Retinal pigment epithelial cell (primary cell): ENCODE results near the gene ABCA9.

Experiments used
- DNase-seq: peaks from one replicate; pipeline ENCODE4 v3.0.0-alpha.2; 2010; ENCODE audit warnings: low read depth
- H3K4me3 ChIP-seq: 2 replicates; pipeline ENCODE4 v1.5.1; 2011; ENCODE audit warnings: mild to moderate bottlenecking, low read length, control low read depth, moderate library complexity
- CTCF ChIP-seq: conservative IDR thresholded peaks from 2 replicates; pipeline ENCODE4 v1.5.1; 2011; ENCODE audit warnings: low read depth, low read length, control low read depth, inconsistent platforms

The ABCA9 gene

GRCh38 chr17:68987966-68988365 is 72.8 kb downstream of the ABCA9 start:
- H3K4me3 ChIP-seq, result no peak overlapping the region
- DNase-seq, result no peak
- TF ChIP-seq CTCF, result no peak

GRCh38 chr17:68981288-68981687 is 79.4 kb downstream of the ABCA9 start:
- no peak overlapping the region for H3K4me3 ChIP-seq
- DNase-seq, result peak; percentile 2
- TF ChIP-seq CTCF, result no peak

GRCh38 chr17:68973098-68973846 is 87.5 kb downstream of the ABCA9 start:
- no peak for DNase-seq
- H3K4me3 ChIP-seq, result no peak overlapping the region
- no peak for TF ChIP-seq CTCF

- no peak overlapping the region for H3K4me3 ChIP-seq
- TF ChIP-seq CTCF, result peak; percentile 75
- DNase-seq, result no peak
Measured at GRCh38 chr17:68972119-68972704, 88.5 kb downstream of the ABCA9 start.

GRCh38 chr17:68969101-68969500 is 91.6 kb downstream of the ABCA9 start:
- DNase-seq, result no peak
- H3K4me3 ChIP-seq, result no peak overlapping the region
- TF ChIP-seq CTCF, result no peak

GRCh38 chr17:68963958-68964357 is 96.8 kb downstream of the ABCA9 start:
- no peak for TF ChIP-seq CTCF
- no peak overlapping the region for H3K4me3 ChIP-seq
- no peak for DNase-seq
